ENCODE measurements around the gene CRYGD.
"Not testable (repeated sequence)": the region's sequence is repeated elsewhere in the genome, so short reads cannot be mapped to it uniquely, and the experiment has no call there.

DNA sequence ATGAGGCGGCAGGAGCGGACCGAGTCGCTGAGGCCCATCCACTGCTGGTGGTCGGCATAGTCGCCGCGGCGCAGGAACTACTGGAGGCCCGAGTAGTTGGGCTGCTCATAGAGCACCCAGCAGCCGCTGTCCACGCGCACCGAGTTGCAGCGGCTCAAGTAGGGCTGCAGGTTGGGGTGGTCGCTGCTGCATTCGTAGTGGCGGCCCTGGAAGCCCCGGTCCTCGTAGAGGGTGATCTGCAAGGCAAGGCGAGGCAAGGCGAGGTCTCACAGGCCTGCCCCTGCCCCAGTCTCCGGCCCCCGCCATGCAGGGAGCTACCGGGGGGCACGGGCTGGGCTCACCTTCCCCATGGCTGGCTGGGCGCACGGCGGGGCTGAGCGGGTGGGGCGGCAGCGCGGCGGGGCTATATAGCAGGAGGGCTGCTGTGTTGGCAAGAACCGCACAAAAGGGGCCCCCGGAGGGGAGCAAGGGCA, 12.0 kb downstream of the CRYGD start:
- TF ChIP-seq, protein P1, sequence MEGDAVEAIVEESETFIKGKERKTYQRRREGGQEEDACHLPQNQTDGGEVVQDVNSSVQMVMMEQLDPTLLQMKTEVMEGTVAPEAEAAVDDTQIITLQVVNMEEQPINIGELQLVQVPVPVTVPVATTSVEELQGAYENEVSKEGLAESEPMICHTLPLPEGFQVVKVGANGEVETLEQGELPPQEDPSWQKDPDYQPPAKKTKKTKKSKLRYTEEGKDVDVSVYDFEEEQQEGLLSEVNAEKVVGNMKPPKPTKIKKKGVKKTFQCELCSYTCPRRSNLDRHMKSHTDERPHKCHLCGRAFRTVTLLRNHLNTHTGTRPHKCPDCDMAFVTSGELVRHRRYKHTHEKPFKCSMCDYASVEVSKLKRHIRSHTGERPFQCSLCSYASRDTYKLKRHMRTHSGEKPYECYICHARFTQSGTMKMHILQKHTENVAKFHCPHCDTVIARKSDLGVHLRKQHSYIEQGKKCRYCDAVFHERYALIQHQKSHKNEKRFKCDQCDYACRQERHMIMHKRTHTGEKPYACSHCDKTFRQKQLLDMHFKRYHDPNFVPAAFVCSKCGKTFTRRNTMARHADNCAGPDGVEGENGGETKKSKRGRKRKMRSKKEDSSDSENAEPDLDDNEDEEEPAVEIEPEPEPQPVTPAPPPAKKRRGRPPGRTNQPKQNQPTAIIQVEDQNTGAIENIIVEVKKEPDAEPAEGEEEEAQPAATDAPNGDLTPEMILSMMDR (IDR thresholded peaks at IDR 0.05) = not testable (repeated sequence)
- not testable (repeated sequence) for TF ChIP-seq POLR2A (IDR thresholded peaks at IDR 0.05)

Measured in testis (tissue), 2 donors.